H1 (cell line): ENCODE data around the gene MFAP3L. TPM values are rescaled to one million over a fixed set of nuclear protein-coding genes. Genes with fewer than 3 reads are reported as not detected.

Experiments used
- CTCF ChIA-PET: fragments of 300-600 bp; sonication (Branson Sonifier 250); formaldehyde crosslinking; loops from one replicate; lab custom pipeline; 2021; ENCODE audit not compliant: partially characterized antibody; lab: Charles Lee
- POLR2A ChIA-PET: fragments of 300-600 bp; sonication (Branson Sonifier 250); formaldehyde crosslinking; loops from one replicate; lab custom pipeline; 2021; ENCODE audit warnings: inconsistent platforms; ENCODE audit not compliant: partially characterized antibody; lab: Charles Lee
- DNase-seq, 2 experiments: peaks; one replicate each; pipeline versions ENCODE4 v3.0.0 to v3.0.0-alpha.2; 2010 to 2022; ENCODE audit warnings: low spot score in 2 of 2, low read depth in 1 of 2, mixed read lengths in 1 of 2
- FAIRE-seq: peaks from 2 replicates; lab custom pipeline; 2011; peaks lifted over from hg19 to GRCh38; lab: Jason Lieb, UNC
- H2AFZ ChIP-seq: 2 replicates; pipeline ENCODE4 v1.8.1; 2012; ENCODE audit warnings: low read length, inconsistent platforms
- H2AK5ac ChIP-seq: 2 replicates; pipeline ENCODE4 v1.6.1; 2013; ENCODE audit warnings: low read depth, low read length
- H2BK120ac ChIP-seq: replicated peaks from 2 replicates; pipeline ENCODE3; 2013; ENCODE audit warnings: low read depth, low read length, inconsistent platforms
- H2BK12ac ChIP-seq: 2 replicates; pipeline ENCODE4 v1.6.1; 2013; ENCODE audit warnings: low read depth, low read length
- H2BK15ac ChIP-seq: 2 replicates; pipeline ENCODE4 v1.6.1; 2013; ENCODE audit warnings: low read length
- H2BK20ac ChIP-seq: 2 replicates; pipeline ENCODE4 v1.6.1; 2013; ENCODE audit warnings: low read length
- H2BK5ac ChIP-seq: 2 replicates; pipeline ENCODE4 v1.6.1; 2013; ENCODE audit warnings: low read depth, low read length
- H3K14ac ChIP-seq: 2 replicates; pipeline ENCODE4 v1.6.1; 2013; ENCODE audit warnings: inconsistent platforms; ENCODE audit not compliant: insufficient read length
- H3K18ac ChIP-seq: 2 replicates; pipeline ENCODE4 v1.6.1; 2013; ENCODE audit warnings: low read length; ENCODE audit errors: extremely low read depth
- H3K23ac ChIP-seq: 2 replicates; pipeline ENCODE4 v1.6.1; 2013; ENCODE audit warnings: inconsistent platforms; ENCODE audit not compliant: insufficient read length
- H3K23me2 ChIP-seq: 2 replicates; pipeline ENCODE4 v1.6.1; 2013; ENCODE audit warnings: low read depth, low read length
- H3K27ac ChIP-seq: 2 replicates; pipeline ENCODE4 v1.6.1; 2011; ENCODE audit warnings: low read depth, low read length, inconsistent platforms
- H3K27me3 ChIP-seq, 4 experiments: replicated peaks in 1 of 4; 1 replicate in 1 of 4; 2 replicates in 3 of 4; pipeline versions ENCODE4 v1.6.1 to v1.8.1; 2011 to 2013; ENCODE audit warnings: low read length in 3 of 4, mild to moderate bottlenecking in 3 of 4, inconsistent platforms in 2 of 4, mixed read lengths in 2 of 4, moderate library complexity in 1 of 4; ENCODE audit not compliant: control insufficient read depth in 3 of 4, insufficient read depth in 3 of 4; ENCODE audit errors: extremely low read depth in 1 of 4
- H3K36me3 ChIP-seq, 4 experiments: 2 replicates each; pipeline versions ENCODE4 v1.6.1 to v1.8.1; 2011 to 2013; ENCODE audit warnings: mild to moderate bottlenecking in 4 of 4, low read length in 3 of 4, moderate library complexity in 2 of 4, control low read depth in 1 of 4, inconsistent platforms in 1 of 4; ENCODE audit not compliant: insufficient read depth in 4 of 4, control insufficient read depth in 2 of 4
- H3K4ac ChIP-seq: replicated peaks from 2 replicates; pipeline ENCODE3; 2013; ENCODE audit warnings: low read length, low read depth, mixed read lengths, inconsistent platforms; ENCODE audit not compliant: insufficient read length
- H3K4me1 ChIP-seq, 4 experiments: replicated peaks in 1 of 4; 1 replicate in 1 of 4; 2 replicates in 3 of 4; pipeline versions ENCODE4 v1.6.1 to v1.8.1; 2011 to 2013; ENCODE audit warnings: low read length in 3 of 4, inconsistent platforms in 2 of 4, mixed read lengths in 1 of 4; ENCODE audit not compliant: insufficient read depth in 4 of 4, control insufficient read depth in 3 of 4
- H3K4me2 ChIP-seq, 2 experiments: 2 replicates each; pipeline versions ENCODE4 v1.6.1 to v1.8.1; 2011 to 2013; ENCODE audit warnings: low read depth in 2 of 2, low read length in 2 of 2, control low read depth in 1 of 2, inconsistent platforms in 1 of 2, mild to moderate bottlenecking in 1 of 2; ENCODE audit not compliant: insufficient read depth in 1 of 2
- H3K4me3 ChIP-seq, 4 experiments: fragments of 200-600, 300-600 bp in 1 of 4; sonication (generic), shearing (Covaris generic), sonication (Bioruptor Twin) in 1 of 4; 2 replicates each; pipeline versions ENCODE4 v1.5.1 to v1.8.1; 2011 to 2016; ENCODE audit warnings: low read length in 4 of 4, low read depth in 3 of 4, control low read depth in 2 of 4, inconsistent platforms in 2 of 4, mild to moderate bottlenecking in 2 of 4, mixed read lengths in 1 of 4, moderate library complexity in 1 of 4; ENCODE audit not compliant: insufficient read depth in 2 of 4; ENCODE audit errors: extremely low read depth in 1 of 4
- H3K56ac ChIP-seq: replicated peaks from 2 replicates; pipeline ENCODE3; 2013; ENCODE audit warnings: low read depth, mild to moderate bottlenecking, mixed read lengths, low read length, inconsistent platforms; ENCODE audit not compliant: insufficient read length
- H3K79me1 ChIP-seq: 2 replicates; pipeline ENCODE4 v1.6.1; 2013; ENCODE audit warnings: low read depth, low read length, control low read depth
- H3K79me2 ChIP-seq, 2 experiments: 2 replicates each; pipeline versions ENCODE4 v1.6.1 to v1.8.1; 2012 to 2013; ENCODE audit warnings: low read length in 2 of 2, mild to moderate bottlenecking in 2 of 2, inconsistent platforms in 1 of 2; ENCODE audit not compliant: insufficient read depth in 2 of 2, control insufficient read depth in 1 of 2
- H3K9ac ChIP-seq, 4 experiments: replicated peaks in 1 of 4; 1 replicate in 1 of 4; 2 replicates in 3 of 4; pipeline versions ENCODE4 v1.6.1 to v1.8.1; 2011 to 2013; ENCODE audit warnings: low read depth in 3 of 4, low read length in 3 of 4, control low read depth in 2 of 4, mild to moderate bottlenecking in 2 of 4, moderate library complexity in 2 of 4, inconsistent platforms in 1 of 4; ENCODE audit errors: extremely low read depth in 1 of 4
- H3K9me3 ChIP-seq, 2 experiments: 2 replicates each; pipeline versions ENCODE4 v1.6.1 to v1.8.1; 2012 to 2013; ENCODE audit warnings: mild to moderate bottlenecking in 2 of 2, moderate library complexity in 2 of 2, control low read depth in 1 of 2, inconsistent platforms in 1 of 2, low read depth in 1 of 2, low read length in 1 of 2, mixed read lengths in 1 of 2; ENCODE audit not compliant: insufficient read depth in 2 of 2
- H4K20me1 ChIP-seq, 2 experiments: replicated peaks in 1 of 2; 2 replicates each; pipeline versions ENCODE3 to v1.8.1; 2011 to 2013; ENCODE audit warnings: inconsistent platforms in 2 of 2, low read length in 2 of 2, mild to moderate bottlenecking in 1 of 2; ENCODE audit not compliant: insufficient read depth in 2 of 2, control insufficient read depth in 1 of 2
- H4K5ac ChIP-seq: 2 replicates; pipeline ENCODE4 v1.6.1; 2013; ENCODE audit warnings: low read length, low read depth, mixed read lengths, inconsistent platforms; ENCODE audit not compliant: insufficient read length
- H4K8ac ChIP-seq: 2 replicates; pipeline ENCODE4 v1.8.0; 2013; ENCODE audit warnings: mild to moderate bottlenecking, moderate library complexity, low read length, inconsistent platforms; ENCODE audit not compliant: insufficient read depth; ENCODE audit errors: extremely low read depth
- H4K91ac ChIP-seq: replicated peaks from 2 replicates; pipeline ENCODE3; 2013; ENCODE audit warnings: low read length, mixed read lengths, inconsistent platforms; ENCODE audit not compliant: insufficient read length
- ATF2 ChIP-seq: IDR thresholded peaks from 2 replicates; pipeline ENCODE4 v1.6.1; 2012; ENCODE audit warnings: low read length, inconsistent platforms
- MAFK ChIP-seq: IDR thresholded peaks from 2 replicates; pipeline ENCODE4 v1.6.1; 2012; ENCODE audit warnings: low read depth, mild to moderate bottlenecking, improper control_type of control experiment, low read length
- PHF8 ChIP-seq: fragments of 200-600 bp; sonication (generic); conservative IDR thresholded peaks from 2 replicates; pipeline ENCODE4 v1.7.1; 2012; ENCODE audit warnings: low read depth, mild to moderate bottlenecking, inconsistent platforms, low read length, moderate library complexity
- RXRA ChIP-seq: IDR thresholded peaks from 2 replicates; pipeline ENCODE4 v1.6.1; 2011; ENCODE audit warnings: low read depth, mild to moderate bottlenecking, low read length, moderate library complexity; ENCODE audit not compliant: insufficient read depth
- SIRT6 ChIP-seq: IDR thresholded peaks from one replicate; pipeline ENCODE4 v1.7.1; 2012; ENCODE audit warnings: low read length, inconsistent platforms
- WGBS, 2 experiments: shearing (Covaris generic) in 1 of 2; methylation state at CpG; one replicate each; pipeline versions ENCODE4 v1.1.6 to v1.1.7; 2013 to 2015; ENCODE audit warnings: low lambda C conversion rate in 2 of 2, mixed read lengths in 2 of 2, inconsistent platforms in 1 of 2, low coverage in 1 of 2, missing lambda C conversion rate in 1 of 2; ENCODE audit not compliant: insufficient replicate concordance in 2 of 2, insufficient coverage in 1 of 2, insufficient read length in 1 of 2; ENCODE audit errors: extremely low coverage in 1 of 2, missing lambda C conversion rate in 1 of 2; 5-methylcytosine and 5-hydroxymethylcytosine counted together
- polyA plus RNA-seq, 7 experiments: library from polyadenylated mRNA; depleted of rRNA in 3 of 7; stranded (reverse) in 5 of 7; unstranded in 2 of 7; fragments of >200 nt in 5 of 7; fragments of 200-250 nt in 2 of 7; gene quantifications; 1 replicate in 5 of 7; 2 replicates in 1 of 7; 4 replicates in 1 of 7; pipeline versions ENCODE4 v1.2.1 to v1.2.3, GENCODE V29; 2011 to 2013; ENCODE audit warnings: missing spikeins in 2 of 7, mixed read lengths in 2 of 7
- total RNA-seq: library from RNA; stranded (reverse); fragmentation: NEBNext Ultra II Directional; extraction: Animal tissue kit (Norgen Biotek cat#: 25700); gene quantifications from 2 replicates; pipeline ENCODE4 v1.2.1, GENCODE V29; 2021

The MFAP3L gene
- total and polyA plus RNA-seq, 2 of the 8 experiments (the other 6 are each of a cell fraction or from before 2014, with no cell fraction given): 7.0 to 9.8 TPM

- Histone ChIP-seq H3K4me1 (peaks cover 0 to 4% (median 0%) of the 10 kb centered on the region in 4 experiments; a peak in 1 of 7 replicates), H3K56ac (no peak overlapping the region), H3K4me3 (no peak overlapping the region), H4K8ac (no peak overlapping the region), H2BK20ac (no peak overlapping the region), H3K9ac (no peak overlapping the region), H3K4me2 (no peak overlapping the region), H2BK120ac (no peak overlapping the region), H2AFZ (no peak overlapping the region), H4K91ac (no peak overlapping the region), H3K27ac (no peak overlapping the region), H4K5ac (no peak overlapping the region), H2BK12ac (no peak overlapping the region), H3K23me2 (no peaks in the 10 kb centered on the region), H2BK5ac (no peak overlapping the region), H2AK5ac (no peak overlapping the region), H3K18ac (no peak overlapping the region), H3K14ac (no peak overlapping the region), H3K23ac (no peak overlapping the region), H3K27me3 (peaks cover 0 to 3% (median 0%) of the 10 kb centered on the region in 4 experiments; a peak in 2 of 7 replicates), H2BK15ac (no peak overlapping the region), H3K79me1 (no peaks in the 10 kb centered on the region), H3K4ac (no peak overlapping the region), H3K79me2 (no peaks in the 10 kb centered on the region), H4K20me1 (no peaks in the 10 kb centered on the region), H3K36me3 (no peaks in the 10 kb centered on the region), H3K9me3 (no peaks in the 10 kb centered on the region)
- ChIA-PET CTCF (interaction anchor here (1.0 to 1.8 kb wide), 3 partner anchors 9 to 228 kb away, joined by 3 read pairs; no protein-coding TSS in a partner anchor), POLR2A (no interaction called here)
- FAIRE-seq (no peak), DNase-seq (no peak)
- TF ChIP-seq MAFK (no peak), RXRA (no peak), PHF8 (no peak), ATF2 (no peak), SIRT6 (no peak)
- 88% methylated on average over 2 of the region's 2 CpGs; no CpG with 5 or more reads in 1 of the 2 experiments for WGBS, 2 experiments
Observed at GRCh38 chr4:170033999-170034398, 7.8 kb upstream of the MFAP3L start.
